Mesenchymal stem cell (in vitro differentiated cells and primary cell): ENCODE data around the gene PLCL1.

Source experiments
- DNase-seq: peaks from one replicate; pipeline ENCODE4 v3.0.0-alpha.2; 2013
- H2AFZ ChIP-seq: one replicate; pipeline ENCODE4 v1.6.1; 2013; ENCODE audit warnings: low read depth, mild to moderate bottlenecking, control low read depth, inconsistent platforms, low read length, moderate library complexity
- H2AK5ac ChIP-seq: 2 replicates; pipeline ENCODE4 v1.6.1; 2013; ENCODE audit warnings: low read length, moderate library complexity, mild to moderate bottlenecking, inconsistent platforms; ENCODE audit not compliant: severe bottlenecking
- H2BK120ac ChIP-seq: one replicate; pipeline ENCODE4 v1.6.1; 2013; ENCODE audit warnings: low read depth, mild to moderate bottlenecking, inconsistent platforms, low read length, moderate library complexity
- H2BK12ac ChIP-seq, 2 experiments: one replicate each; pipeline ENCODE4 v1.6.1; 2013; ENCODE audit warnings: inconsistent platforms in 2 of 2, low read length in 2 of 2, mild to moderate bottlenecking in 2 of 2, moderate library complexity in 2 of 2, control low read depth in 1 of 2
- H2BK15ac ChIP-seq: one replicate; pipeline ENCODE4 v1.6.1; 2013; ENCODE audit warnings: mild to moderate bottlenecking, low read depth, inconsistent platforms; ENCODE audit not compliant: poor library complexity, severe bottlenecking
- H2BK5ac ChIP-seq: 2 replicates; pipeline ENCODE4 v1.6.1; 2013; ENCODE audit warnings: low read depth, mild to moderate bottlenecking, low read length, control low read depth, inconsistent platforms; ENCODE audit not compliant: poor library complexity, severe bottlenecking
- H3K14ac ChIP-seq, 2 experiments: one replicate each; pipeline ENCODE4 v1.6.1; 2013; ENCODE audit warnings: inconsistent platforms in 2 of 2, low read length in 2 of 2, control low read depth in 1 of 2, mild to moderate bottlenecking in 1 of 2, moderate library complexity in 1 of 2
- H3K18ac ChIP-seq, 2 experiments: one replicate each; pipeline ENCODE4 v1.6.1; 2013; ENCODE audit warnings: inconsistent platforms in 2 of 2, low read length in 2 of 2, control low read depth in 1 of 2, low read depth in 1 of 2, mild to moderate bottlenecking in 1 of 2
- H3K23ac ChIP-seq, 2 experiments: one replicate each; pipeline ENCODE4 v1.6.1; 2013; ENCODE audit warnings: inconsistent platforms in 2 of 2, low read length in 2 of 2, mild to moderate bottlenecking in 2 of 2, moderate library complexity in 2 of 2, control low read depth in 1 of 2
- H3K27ac ChIP-seq: 2 replicates; pipeline ENCODE4 v1.5.1; 2013; ENCODE audit warnings: mild to moderate bottlenecking, moderate library complexity, low read length, control low read depth, inconsistent platforms; ENCODE audit not compliant: poor library complexity, severe bottlenecking
- H3K27me3 ChIP-seq, 2 experiments: 2 replicates each; pipeline versions ENCODE4 v1.6.1 to v1.7.0; 2013; ENCODE audit warnings: low read length in 2 of 2, mild to moderate bottlenecking in 2 of 2, moderate library complexity in 2 of 2, control low read depth in 1 of 2, inconsistent platforms in 1 of 2; ENCODE audit not compliant: control insufficient read depth in 1 of 2, insufficient read depth in 1 of 2
- H3K36me3 ChIP-seq, 2 experiments: 2 replicates each; pipeline versions ENCODE4 v1.6.1 to v1.7.0; 2013; ENCODE audit warnings: low read length in 2 of 2, control low read depth in 1 of 2, inconsistent platforms in 1 of 2, low read depth in 1 of 2, mild to moderate bottlenecking in 1 of 2; ENCODE audit not compliant: insufficient read depth in 2 of 2, control insufficient read depth in 1 of 2
- H3K4ac ChIP-seq, 2 experiments: one replicate each; pipeline ENCODE4 v1.6.1; 2013; ENCODE audit warnings: inconsistent platforms in 2 of 2, low read length in 2 of 2, mild to moderate bottlenecking in 2 of 2, moderate library complexity in 2 of 2, control low read depth in 1 of 2, low read depth in 1 of 2
- H3K4me1 ChIP-seq: 2 replicates; pipeline ENCODE4 v1.6.1; 2013; ENCODE audit warnings: low read depth, low read length, control low read depth; ENCODE audit not compliant: control insufficient read depth, insufficient read depth
- H3K4me2 ChIP-seq: 2 replicates; pipeline ENCODE4 v1.6.1; 2013; ENCODE audit warnings: low read length, mild to moderate bottlenecking, inconsistent platforms; ENCODE audit not compliant: poor library complexity, severe bottlenecking
- H3K4me3 ChIP-seq, 2 experiments: 2 replicates each; pipeline versions ENCODE4 v1.5.1 to v1.7.0; 2013; ENCODE audit warnings: low read length in 2 of 2, mild to moderate bottlenecking in 2 of 2, control low read depth in 1 of 2, low read depth in 1 of 2; ENCODE audit not compliant: insufficient read depth in 1 of 2
- H3K79me1 ChIP-seq: replicated peaks from 2 replicates; pipeline ENCODE4 v1.6.1; 2013; ENCODE audit warnings: mild to moderate bottlenecking, control low read depth, low read length, inconsistent platforms; ENCODE audit not compliant: poor library complexity, severe bottlenecking
- H3K9ac ChIP-seq: 2 replicates; pipeline ENCODE4 v1.7.0; 2013; ENCODE audit warnings: mild to moderate bottlenecking, low read length, moderate library complexity
- H3K9me3 ChIP-seq: 2 replicates; pipeline ENCODE4 v1.7.0; 2013; ENCODE audit warnings: mild to moderate bottlenecking, low read length; ENCODE audit not compliant: control insufficient read depth
- H4K8ac ChIP-seq: one replicate; pipeline ENCODE4 v1.6.1; 2013; ENCODE audit warnings: inconsistent platforms, mild to moderate bottlenecking, low read length, moderate library complexity
- H4K91ac ChIP-seq: one replicate; pipeline ENCODE4 v1.6.1; 2013; ENCODE audit warnings: mild to moderate bottlenecking, low read length, inconsistent platforms
- WGBS: methylation state at CpG from one replicate; pipeline ENCODE4 v1.1.7; 2013; ENCODE audit warnings: mixed read lengths; 5-methylcytosine and 5-hydroxymethylcytosine counted together

Gene PLCL1

DNA sequence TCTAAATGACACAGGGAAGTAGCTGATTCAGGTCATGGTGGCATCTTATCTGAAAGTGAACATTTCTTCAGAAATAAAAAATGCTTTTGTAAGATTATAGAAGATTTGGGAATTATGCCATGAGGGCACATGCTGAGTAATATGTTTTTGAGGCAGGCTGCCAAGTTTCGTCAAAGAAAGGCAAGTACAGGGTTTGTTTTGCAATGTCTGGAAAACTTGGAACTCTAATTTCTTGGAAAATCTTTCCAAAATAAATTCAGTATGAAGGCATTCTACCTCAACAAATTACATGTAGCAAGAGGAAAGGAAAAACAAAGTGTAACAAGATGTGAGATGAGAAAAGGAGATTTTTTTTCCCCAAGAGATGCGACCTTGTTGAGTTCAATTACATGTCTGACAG, 167.7 kb downstream of the PLCL1 start:
- no peak overlapping the region for H3K14ac ChIP-seq
- no peak overlapping the region for H2BK120ac ChIP-seq
- 100% methylated on average over 1 of the region's 2 CpGs for WGBS
- H3K18ac ChIP-seq: no peak overlapping the region
- H2BK15ac ChIP-seq: no peak overlapping the region
- H2AFZ ChIP-seq: no peak overlapping the region
- no peak overlapping the region for H3K23ac ChIP-seq
- H2BK12ac ChIP-seq: no peak overlapping the region
- H3K36me3 ChIP-seq: no peaks in the 10 kb centered on the region
- no peaks in the 10 kb centered on the region for H3K4me1 ChIP-seq
- no peak overlapping the region for H3K27ac ChIP-seq
- no peak overlapping the region for H3K4me3 ChIP-seq
- no peak overlapping the region for H4K8ac ChIP-seq
- no peak overlapping the region for H2BK5ac ChIP-seq
- H3K4ac ChIP-seq: no peak overlapping the region
- no peaks in the 10 kb centered on the region for H3K27me3 ChIP-seq
- H3K9ac ChIP-seq: peak overlapping the region; percentile 53
- no peak overlapping the region for H2AK5ac ChIP-seq
- no peaks in the 10 kb centered on the region for H3K79me1 ChIP-seq
- no peak for DNase-seq
- H3K4me2 ChIP-seq: no peak overlapping the region
- H4K91ac ChIP-seq: no peak overlapping the region
- no peaks in the 10 kb centered on the region for H3K9me3 ChIP-seq

DNA sequence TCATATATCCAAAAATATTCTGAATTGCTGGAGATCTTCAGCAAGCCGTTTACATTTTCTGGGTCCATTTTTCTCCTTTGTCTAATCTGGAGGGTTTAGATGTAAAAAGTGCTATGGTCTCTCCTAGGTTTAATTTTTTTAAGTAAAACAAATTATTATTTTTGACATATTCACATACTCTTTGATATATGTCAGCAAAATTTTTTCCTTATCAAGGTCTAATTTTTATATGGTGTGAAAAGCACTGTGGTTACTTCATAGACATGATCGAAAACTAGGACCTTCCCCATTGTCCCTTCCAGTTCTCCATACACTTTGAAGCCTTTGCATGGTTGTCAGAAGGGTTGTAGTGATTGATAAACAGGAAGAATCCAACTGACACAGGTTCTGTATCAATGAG, 168.2 kb downstream of the PLCL1 start:
- Histone ChIP-seq H2BK15ac (no peak overlapping the region), H2BK5ac (no peak overlapping the region), H3K18ac (no peak overlapping the region), H3K4me2 (no peak overlapping the region), H2BK120ac (no peak overlapping the region), H2AK5ac (no peak overlapping the region), H3K4ac (no peak overlapping the region), H3K9me3 (no peaks in the 10 kb centered on the region), H3K4me3 (no peak overlapping the region), H3K79me1 (no peaks in the 10 kb centered on the region), H3K27me3 (no peaks in the 10 kb centered on the region), H4K8ac (no peak overlapping the region), H4K91ac (no peak overlapping the region), H3K23ac (no peak overlapping the region), H3K36me3 (no peaks in the 10 kb centered on the region), H3K27ac (no peak overlapping the region), H3K14ac (no peak overlapping the region), H3K9ac (peak overlapping the region; percentile 53), H3K4me1 (no peaks in the 10 kb centered on the region), H2BK12ac (no peak overlapping the region), H2AFZ (no peak overlapping the region)
- DNase-seq: no peak
- no CpG with 5 or more reads among the region's 2 CpGs for WGBS

DNA sequence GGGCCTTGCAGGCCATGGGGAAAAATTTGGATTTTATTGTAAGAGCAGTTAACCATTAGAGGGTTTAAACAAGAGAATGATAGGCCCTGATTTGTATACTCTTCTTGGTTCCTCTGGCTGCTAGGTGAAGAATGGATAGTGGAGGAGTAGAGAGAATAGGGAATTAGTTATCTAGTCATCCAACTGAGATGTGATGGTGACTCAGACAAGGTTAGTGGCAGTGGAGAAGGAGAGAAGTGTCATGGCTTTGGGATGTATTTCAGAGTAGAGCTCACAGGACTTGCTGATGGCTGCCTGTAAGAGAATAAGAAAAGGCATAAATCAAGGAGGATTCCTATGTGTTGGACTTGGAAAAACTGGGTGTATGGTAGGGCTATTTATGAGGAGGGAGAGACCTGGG, 169.4 kb downstream of the PLCL1 start:
- H3K27me3 ChIP-seq: no peaks in the 10 kb centered on the region
- no peak overlapping the region for H2BK12ac ChIP-seq
- DNase-seq: no peak
- H2AK5ac ChIP-seq: no peak overlapping the region
- no peak overlapping the region for H3K23ac ChIP-seq
- H2BK120ac ChIP-seq: no peak overlapping the region
- H3K18ac ChIP-seq: no peak overlapping the region
- H3K79me1 ChIP-seq: no peaks in the 10 kb centered on the region
- no peak overlapping the region for H2BK5ac ChIP-seq
- no peak overlapping the region for H2AFZ ChIP-seq
- H4K91ac ChIP-seq: no peak overlapping the region
- no peak overlapping the region for H3K4me3 ChIP-seq
- no peak overlapping the region for H3K27ac ChIP-seq
- no peak overlapping the region for H2BK15ac ChIP-seq
- no peak overlapping the region for H3K4me2 ChIP-seq
- no peaks in the 10 kb centered on the region for H3K9me3 ChIP-seq
- H3K4me1 ChIP-seq: no peaks in the 10 kb centered on the region
- H3K4ac ChIP-seq: no peak overlapping the region
- H3K36me3 ChIP-seq: no peaks in the 10 kb centered on the region
- H4K8ac ChIP-seq: no peak overlapping the region
- H3K14ac ChIP-seq: no peak overlapping the region
- H3K9ac ChIP-seq: no peak overlapping the region

DNA sequence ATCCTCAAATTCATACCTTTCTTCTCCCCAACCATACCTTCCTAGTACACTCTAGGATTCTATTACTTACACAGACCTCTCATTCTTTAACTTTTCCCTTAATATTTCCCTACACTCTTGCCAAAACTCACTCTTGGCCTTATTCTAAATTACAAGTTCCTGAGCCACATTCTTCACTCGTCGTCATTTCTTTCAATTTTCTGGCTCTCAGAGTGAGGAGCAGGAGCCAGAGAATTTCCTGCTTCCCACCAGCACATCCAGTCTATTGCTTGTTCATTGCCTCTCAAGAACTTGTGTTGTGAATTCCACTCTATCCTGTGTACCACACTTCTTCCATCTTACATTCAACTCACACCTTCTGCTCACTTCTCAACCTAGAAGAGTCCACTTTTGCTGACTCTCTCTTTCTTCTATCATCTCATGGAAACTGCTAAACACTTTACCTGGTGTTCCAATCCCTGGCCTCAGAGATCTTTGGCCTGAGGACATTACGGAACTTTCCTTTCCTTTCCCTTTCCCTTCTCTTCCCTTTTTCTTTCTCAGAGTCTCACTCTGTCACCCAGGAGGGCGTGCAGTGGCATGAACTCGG, 171.6 kb downstream of the PLCL1 start:
- Histone ChIP-seq H3K4me2 (no peak overlapping the region), H3K18ac (no peak overlapping the region), H2AFZ (no peak overlapping the region), H2BK12ac (no peak overlapping the region), H3K4ac (no peak overlapping the region), H3K4me1 (no peaks in the 10 kb centered on the region), H2BK5ac (no peak overlapping the region), H4K91ac (no peak overlapping the region), H2AK5ac (no peak overlapping the region), H4K8ac (no peak overlapping the region), H3K27ac (no peak overlapping the region), H3K9me3 (no peaks in the 10 kb centered on the region), H3K23ac (no peak overlapping the region), H3K9ac (no peak overlapping the region), H3K14ac (no peak overlapping the region), H3K79me1 (no peaks in the 10 kb centered on the region), H3K27me3 (no peaks in the 10 kb centered on the region), H2BK15ac (no peak overlapping the region), H3K4me3 (no peak overlapping the region), H3K36me3 (no peaks in the 10 kb centered on the region), H2BK120ac (no peak overlapping the region)
- 90% methylated on average over 5 of the region's 5 CpGs for WGBS
- DNase-seq: no peak
